HG03039 (cell line): ENCODE data around the gene PTPRN2.

Experiments
- ATAC-seq: cut with Tn5 transposase; IDR thresholded peaks from one replicate; pipeline ENCODE4 v1.9.1; 2021; ENCODE audit warnings: mild to moderate bottlenecking, moderate library complexity; ENCODE audit not compliant: unreplicated experiment

The PTPRN2 gene

DNA sequence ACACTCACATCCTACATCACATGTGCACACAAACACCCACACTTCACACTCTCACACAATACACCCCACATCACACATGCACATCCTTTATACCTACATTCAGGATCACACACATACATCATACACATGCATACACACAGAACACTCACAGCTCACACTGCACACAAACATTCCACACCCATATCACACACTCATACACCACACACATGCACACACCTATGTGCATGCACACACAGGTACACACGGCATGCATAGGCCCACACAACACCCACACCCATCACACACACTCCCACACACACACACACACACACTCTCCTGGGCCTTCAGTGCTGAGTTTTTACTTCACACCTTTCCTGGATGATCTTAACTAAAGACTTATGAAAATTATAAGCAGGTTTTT, 1030.4 kb downstream of the PTPRN2 start:
- no peak for ATAC-seq

- ATAC-seq = no peak
Measured at GRCh38 chr7:157556642-157556944, 1031.0 kb downstream of the PTPRN2 start.

DNA sequence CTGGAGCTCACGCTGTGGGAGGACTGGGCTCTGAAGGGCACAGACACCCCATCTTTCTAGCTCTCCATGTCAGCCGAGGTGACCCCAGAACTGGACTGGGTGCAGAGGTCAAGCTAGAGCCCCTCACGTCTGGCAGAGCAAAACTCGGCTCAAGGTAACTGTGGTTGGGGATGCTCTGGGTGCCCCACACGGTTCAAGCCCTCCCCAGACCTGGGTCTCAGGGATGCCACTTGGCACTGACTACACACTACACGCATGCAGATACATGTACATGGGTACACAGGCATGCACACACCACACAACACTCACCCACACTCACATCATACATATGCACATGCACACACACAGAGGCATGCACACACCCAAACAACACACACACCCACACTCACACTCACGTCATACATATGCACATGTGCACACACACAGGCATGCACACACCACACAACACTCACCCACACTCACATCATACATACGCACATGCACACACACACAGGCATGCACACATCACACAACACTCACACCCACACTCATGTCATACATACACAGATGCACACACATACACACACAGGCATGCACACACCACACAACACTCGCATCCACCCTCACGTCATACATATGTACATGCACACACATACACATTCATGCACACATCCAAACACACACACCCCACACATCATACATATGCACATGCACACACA, 1031.5 kb downstream of the PTPRN2 start:
- no peak for ATAC-seq

GRCh38 chr7:157555313-157555712, 1032.3 kb downstream of the PTPRN2 start:
- ATAC-seq = no peak

DNA sequence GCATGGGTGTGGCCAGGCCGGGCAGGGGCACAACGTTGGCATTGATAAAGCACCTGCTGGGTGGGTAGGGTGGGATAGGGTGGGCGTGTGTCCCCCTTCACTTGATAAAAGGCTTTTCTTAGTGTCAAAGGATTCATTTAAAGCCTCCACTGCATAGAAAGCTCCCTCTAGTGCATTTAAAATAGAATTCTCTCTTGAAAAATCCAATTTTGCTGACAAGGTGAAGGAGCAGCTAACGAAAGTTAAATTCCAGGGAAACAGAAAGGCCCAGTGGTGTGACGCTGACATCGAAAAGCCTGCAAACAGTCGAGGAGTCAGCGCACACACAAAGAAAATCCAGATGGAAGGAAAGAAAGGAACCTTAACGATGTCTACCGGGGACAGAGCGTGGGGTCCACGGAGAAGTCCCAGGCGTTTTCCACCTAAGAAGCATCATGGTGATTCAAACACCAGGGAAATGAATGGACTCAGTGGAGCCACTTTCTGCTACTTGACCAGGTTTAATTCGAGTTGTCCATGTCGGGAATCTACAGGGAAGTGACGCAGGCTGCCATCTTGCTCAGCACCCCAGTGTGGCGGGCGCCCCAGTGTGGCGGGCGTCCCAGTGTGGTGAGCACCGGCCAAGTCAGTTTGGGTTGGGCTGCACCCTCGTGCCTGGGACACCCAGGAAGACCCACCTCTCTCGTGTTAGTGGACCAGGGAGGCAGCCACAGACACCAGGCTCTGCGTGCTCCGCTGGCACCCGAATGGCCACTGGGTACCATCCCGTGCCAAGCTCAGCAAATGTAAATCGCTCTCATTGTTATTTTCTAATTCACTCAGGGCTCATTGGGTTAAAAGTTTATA, 1033.0 kb downstream of the PTPRN2 start:
- ATAC-seq = no peak

- no peak for ATAC-seq
Measured at GRCh38 chr7:157553256-157553655, 1034.4 kb downstream of the PTPRN2 start.

GRCh38 chr7:157552295-157552993, 1035.2 kb downstream of the PTPRN2 start:
- ATAC-seq = no peak

DNA sequence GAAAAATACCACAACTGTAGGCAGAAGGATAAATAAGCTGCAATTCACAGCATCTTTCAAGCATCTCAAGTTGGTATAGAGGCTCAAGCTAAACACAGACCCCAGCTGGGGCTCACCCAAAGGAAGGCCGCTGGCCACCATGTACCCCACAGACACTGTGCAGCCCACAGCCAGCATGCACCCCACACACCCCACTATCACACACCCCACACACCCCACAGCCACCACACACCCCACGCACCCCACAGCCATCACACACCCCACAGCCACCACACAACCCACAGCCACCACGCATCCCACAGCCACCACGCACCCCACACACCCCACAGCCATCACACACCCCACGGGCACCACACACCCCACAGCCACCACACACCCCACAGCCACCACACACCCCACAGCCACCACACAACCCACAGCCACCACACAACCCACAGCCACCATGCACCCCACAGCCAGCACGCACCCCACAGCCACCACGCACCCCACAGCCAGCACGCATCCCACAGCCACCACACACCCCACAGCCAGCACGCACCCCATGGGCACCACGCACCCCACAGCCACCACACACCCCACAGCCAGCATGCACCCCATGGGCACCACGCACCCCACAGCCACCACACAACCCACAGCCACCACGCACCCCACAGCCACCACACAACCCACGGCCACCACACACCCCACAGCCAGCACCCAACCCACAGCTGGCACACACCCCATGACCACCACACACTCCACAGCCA, 1036.1 kb downstream of the PTPRN2 start:
- no peak for ATAC-seq

- no peak for ATAC-seq
Measured at GRCh38 chr7:157550300-157551275, 1037.0 kb downstream of the PTPRN2 start.

DNA sequence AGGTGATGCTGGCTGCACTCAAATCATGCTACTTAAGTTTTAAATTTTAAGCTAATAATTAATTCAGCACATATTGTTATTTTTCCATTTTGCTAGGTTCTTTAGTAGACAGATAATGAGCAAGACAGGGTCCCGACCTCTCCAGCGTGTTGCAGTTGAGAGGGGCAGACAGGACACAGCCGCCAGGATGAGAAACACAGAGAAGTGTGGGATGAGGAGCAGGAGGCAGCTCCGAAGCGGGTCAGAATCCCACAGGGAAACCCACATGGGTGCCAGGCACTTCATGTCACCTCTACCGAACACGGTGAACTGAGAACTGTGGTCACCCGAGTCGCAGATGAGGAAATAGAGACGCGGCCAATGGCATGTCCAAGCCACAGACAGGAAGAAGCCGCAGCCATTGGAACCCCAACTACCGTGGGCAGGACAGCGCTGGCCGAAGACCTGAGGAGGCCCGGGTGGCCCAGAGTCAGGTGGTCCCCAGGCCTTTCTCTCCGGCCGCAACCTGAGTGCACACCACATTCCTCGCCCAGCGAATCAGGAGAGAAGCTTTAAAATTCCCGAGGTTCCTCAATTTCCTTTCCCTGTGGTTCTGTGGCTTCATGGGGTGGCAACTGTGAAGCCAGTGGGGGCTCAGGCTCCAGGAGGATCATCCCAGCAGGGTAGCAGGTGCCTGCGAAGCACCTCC, 1037.9 kb downstream of the PTPRN2 start:
- no peak for ATAC-seq

- ATAC-seq = no peak
Measured at GRCh38 chr7:157548691-157549303, 1038.8 kb downstream of the PTPRN2 start.

DNA sequence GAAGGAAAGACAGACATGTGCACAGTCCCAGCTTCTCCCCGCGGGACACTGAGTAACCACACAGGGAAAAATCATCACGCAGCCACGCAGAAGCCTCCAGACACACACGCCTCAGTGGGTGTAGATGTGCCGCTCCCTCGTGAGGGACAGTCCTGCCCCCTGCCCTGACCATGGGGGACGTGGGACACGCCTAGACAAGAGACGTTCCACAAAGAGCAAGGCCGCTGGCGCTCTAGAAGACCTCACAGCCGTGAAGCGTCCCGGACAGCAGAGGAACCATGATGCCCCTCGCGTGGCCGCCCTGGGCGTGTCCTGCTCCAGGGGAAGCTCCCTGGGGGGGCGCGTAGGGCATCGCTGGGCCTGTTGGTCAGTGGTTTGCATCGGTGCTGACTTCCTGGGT, 1040.0 kb downstream of the PTPRN2 start:
- no peak for ATAC-seq

DNA sequence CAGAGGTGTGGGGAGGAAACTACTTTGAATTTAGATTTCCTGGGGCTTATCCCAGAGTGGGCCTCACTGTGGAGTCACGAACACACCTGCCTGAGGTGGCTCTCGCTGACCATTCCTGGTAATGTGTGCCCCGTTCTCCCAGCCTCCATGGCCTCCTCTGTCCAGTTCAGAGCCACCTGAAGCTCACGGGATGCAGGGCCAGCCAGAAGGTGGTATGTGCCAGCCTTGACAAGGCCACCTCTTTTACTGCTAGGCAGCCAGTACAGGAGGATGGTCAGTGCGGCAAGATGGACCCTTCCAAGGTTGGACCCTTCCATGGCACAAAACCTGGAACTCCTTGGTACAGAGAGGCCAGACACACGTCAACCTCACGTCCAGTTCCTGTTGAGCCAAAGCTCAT, 1040.5 kb downstream of the PTPRN2 start:
- ATAC-seq = no peak

DNA sequence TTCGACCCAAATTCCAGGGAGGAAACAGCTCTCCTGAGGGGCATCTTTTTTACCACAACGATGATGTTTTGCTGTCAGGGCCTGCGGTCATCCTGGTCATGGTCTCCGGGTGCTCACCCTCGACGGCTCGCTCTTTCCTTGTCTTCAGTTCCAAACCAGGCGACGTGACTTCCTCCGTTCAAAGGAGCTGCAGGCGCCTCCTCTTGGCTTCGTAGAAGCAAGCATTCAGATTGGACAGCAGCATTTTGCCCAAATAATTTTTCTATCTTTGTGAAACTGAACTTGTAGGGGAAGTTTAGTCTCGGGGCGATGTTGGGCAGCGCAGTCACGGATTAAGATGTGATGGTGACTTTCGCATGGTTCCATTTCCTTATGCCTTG, 1042.0 kb downstream of the PTPRN2 start:
- ATAC-seq = no peak

DNA sequence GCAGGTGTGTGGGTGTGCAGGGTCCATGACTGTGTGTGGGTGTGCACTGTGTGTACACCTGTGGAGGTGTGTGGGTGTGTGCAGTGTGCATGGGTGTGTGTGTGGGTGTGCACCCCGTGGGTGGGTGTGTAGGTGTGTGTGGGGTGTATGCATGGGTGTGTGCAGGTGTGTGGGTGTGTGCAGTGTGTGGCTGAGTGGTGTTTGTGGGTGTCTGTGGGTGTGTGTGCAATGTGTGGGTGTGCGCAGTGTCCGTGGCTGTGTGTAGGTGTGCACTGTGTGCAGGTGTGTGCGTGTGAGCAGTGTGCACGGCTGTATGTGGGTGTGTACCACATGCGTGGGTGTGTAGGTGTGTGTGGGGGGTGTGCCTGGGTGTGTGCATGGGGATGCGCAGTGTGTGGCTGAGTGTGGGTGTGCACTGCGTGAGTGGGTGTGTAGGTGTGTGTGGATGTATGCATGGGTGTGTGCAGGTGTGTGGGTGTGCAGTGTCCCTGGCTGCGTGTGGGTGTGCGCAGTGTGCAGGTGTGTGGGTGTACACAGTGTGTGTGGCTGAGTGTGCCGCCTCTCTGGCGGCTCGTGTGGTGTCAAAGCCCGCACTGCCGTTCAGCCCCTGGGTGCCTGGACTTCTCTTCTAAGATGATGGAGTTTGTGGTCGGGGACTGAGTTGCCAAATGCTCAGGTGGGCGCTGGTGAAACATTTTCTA, 1042.5 kb downstream of the PTPRN2 start:
- no peak for ATAC-seq

GRCh38 chr7:157544226-157544625, 1043.4 kb downstream of the PTPRN2 start:
- ATAC-seq = no peak

DNA sequence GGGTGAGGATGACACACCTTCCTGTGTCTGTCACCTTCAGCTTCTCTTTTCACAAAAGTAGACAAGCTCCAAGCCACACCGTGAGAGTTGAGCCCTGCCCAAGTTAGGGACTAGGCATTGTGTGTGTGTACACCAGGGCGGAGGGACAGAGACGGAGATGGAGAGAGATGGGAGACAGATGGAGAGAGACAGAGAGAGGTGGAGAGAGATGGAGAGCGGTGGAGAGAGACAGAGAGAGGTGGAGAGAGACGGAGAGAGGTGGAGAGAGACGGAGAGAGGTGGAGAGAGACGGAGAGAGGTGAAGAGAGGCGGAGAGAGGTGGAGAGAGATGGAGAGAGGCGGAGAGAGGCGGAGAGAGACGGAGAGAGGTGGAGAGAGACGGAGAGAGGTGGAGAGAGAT, 1043.8 kb downstream of the PTPRN2 start:
- ATAC-seq = no peak

GRCh38 chr7:157543276-157543675, 1044.3 kb downstream of the PTPRN2 start:
- no peak for ATAC-seq
